Measurements from ENCODE around the gene TMEM52.

GRCh38 chr1:1925437-1926345 is 6.6 kb upstream of the TMEM52 start:
- TF ChIP-seq POLR2A (IDR thresholded peaks at IDR 0.05), result no peak
- TF ChIP-seq, protein P1, sequence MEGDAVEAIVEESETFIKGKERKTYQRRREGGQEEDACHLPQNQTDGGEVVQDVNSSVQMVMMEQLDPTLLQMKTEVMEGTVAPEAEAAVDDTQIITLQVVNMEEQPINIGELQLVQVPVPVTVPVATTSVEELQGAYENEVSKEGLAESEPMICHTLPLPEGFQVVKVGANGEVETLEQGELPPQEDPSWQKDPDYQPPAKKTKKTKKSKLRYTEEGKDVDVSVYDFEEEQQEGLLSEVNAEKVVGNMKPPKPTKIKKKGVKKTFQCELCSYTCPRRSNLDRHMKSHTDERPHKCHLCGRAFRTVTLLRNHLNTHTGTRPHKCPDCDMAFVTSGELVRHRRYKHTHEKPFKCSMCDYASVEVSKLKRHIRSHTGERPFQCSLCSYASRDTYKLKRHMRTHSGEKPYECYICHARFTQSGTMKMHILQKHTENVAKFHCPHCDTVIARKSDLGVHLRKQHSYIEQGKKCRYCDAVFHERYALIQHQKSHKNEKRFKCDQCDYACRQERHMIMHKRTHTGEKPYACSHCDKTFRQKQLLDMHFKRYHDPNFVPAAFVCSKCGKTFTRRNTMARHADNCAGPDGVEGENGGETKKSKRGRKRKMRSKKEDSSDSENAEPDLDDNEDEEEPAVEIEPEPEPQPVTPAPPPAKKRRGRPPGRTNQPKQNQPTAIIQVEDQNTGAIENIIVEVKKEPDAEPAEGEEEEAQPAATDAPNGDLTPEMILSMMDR (IDR thresholded peaks at IDR 0.05), result no peak
